ENCODE results near the gene ANXA11.
A peak's percentile ranks its signal among the peaks of the same experiment; 100 is the strongest.
"Not testable (repeated sequence)": the region's sequence is repeated elsewhere in the genome, so short reads cannot be mapped to it uniquely, and the experiment has no call there.

ANXA11 gene

DNA sequence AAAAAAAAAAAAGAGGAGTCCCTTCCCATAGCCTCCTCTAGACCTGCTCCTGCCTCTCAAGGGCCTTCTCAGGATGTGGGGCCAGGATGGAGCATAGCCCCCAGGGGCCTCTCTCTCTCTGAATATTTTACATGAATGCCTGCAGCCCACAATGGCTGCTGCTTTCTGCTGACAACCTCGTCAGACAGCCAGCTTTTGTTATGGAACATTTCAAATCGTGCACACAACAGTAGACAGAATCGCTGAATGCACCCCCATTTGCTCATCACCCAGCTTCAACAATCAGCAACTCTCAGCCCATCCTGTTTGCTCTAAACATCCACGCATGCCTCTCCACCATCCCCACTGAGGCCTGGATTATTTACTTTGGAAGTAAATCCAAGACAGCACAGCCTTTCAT lies 67.4 kb downstream of the ANXA11 start:
- H3K4me3 Mint-ChIP-seq: no peak overlapping the region
- peaks cover 3% of the 10 kb centered on the region for H3K4me1 Mint-ChIP-seq
- DNase-seq (ENCODE audit: low spot score in 2 of 2) (no peak), ATAC-seq (no peak)
- no peak overlapping the region for H3K27ac Mint-ChIP-seq
- peaks cover 9% of the 10 kb centered on the region for H3K36me3 Mint-ChIP-seq
- H3K9me3 Mint-ChIP-seq: no peaks in the 10 kb centered on the region

DNA sequence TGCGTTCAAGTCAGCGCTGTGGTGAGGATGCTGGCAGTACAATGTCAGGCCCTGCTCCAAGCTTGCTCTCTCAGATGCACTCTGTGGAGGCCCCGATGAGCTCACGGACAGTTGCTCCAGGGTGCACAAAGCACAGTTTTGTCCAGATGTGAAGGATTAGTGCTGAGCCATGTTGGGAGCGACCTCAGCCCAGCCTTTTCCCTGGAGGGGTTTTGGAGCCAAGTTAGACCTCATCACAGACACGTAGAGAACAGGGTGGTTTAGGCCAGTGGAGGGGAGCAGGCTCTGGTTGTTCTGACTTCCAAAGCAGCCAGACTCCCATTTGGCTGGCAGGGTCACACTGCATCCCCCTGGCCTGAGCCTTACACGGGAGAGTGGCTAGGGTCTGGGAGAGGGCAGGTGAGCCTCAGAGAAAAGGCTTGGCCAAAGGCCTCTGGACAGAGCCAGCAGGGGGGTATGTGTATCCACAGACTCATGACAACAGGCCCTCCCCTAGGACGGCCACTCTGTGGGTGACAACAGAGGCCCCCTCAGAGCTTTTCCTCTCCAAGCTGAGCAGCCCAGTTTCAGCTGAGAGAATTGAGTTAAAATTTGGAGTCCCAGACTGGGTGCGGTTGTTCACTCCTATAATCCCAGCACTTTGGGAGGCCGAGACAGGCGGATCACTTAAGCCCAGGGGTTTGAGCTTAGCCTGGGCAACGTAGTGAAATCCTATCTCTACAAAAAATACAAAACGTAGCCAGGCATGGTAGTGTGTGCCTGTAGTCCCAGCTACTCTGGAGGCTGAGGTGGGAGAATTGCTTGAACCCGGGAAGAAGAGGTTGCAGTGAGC lies 68.1 kb downstream of the ANXA11 start:
- no peak for DNase-seq (ENCODE audit: low spot score in 2 of 2)
- peak; percentile 32 for ATAC-seq
- H3K36me3 Mint-ChIP-seq: peaks cover 9% of the 10 kb centered on the region
- peaks cover 7% of the 10 kb centered on the region for H3K4me1 Mint-ChIP-seq
- no peak overlapping the region for H3K27ac Mint-ChIP-seq
- H3K4me3 Mint-ChIP-seq: no peak overlapping the region
- H3K9me3 Mint-ChIP-seq: no peaks in the 10 kb centered on the region

DNA sequence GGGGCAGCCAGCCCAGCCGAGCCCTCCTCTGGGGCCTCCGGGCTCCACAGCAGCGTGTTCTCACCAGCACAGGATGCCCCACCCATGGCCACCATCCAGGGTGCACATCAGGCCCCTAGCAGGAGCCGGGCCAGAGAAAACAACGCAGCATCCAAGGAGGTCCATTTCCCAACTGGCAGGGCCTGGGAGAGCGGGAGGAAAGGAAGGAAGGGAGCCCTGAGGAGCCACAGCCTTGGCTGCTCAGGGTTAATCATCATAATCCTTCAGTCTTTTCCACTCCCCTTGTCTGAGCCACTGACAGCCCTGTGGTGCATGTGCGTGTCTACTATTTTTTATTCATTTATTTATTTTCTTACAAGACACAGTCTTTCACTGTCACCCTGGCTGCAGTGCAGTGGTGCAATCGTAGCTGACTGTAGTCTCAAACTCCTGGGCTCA lies 69.2 kb downstream of the ANXA11 start:
- peaks cover under 1% of the 10 kb centered on the region for H3K36me3 Mint-ChIP-seq
- H3K4me3 Mint-ChIP-seq: no peak overlapping the region

DNA sequence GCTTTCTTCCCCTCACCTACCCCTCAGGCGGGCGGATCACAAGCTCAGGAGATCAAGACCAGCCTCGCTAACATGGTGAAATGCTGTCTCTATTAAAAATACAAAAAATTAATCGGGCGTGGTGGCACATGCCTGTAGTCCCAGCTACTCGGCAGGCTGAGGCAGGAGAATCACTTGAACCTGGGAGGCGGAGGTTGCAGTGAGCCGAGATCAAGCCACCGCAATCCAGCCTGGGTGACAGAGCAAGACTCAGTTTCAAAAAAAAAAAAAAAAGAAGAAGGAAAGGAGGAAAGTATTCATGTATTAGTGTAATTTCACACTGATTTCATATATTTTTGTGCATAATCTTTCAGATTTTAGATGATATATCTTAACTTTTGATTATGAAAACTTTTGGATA lies 71.7 kb downstream of the ANXA11 start:
- DNase-seq (ENCODE audit: low spot score in 2 of 2); H3K4me1 Mint-ChIP-seq; H3K4me3 Mint-ChIP-seq; H3K36me3 Mint-ChIP-seq; ATAC-seq; H3K9me3 Mint-ChIP-seq; H3K27ac Mint-ChIP-seq: not testable (repeated sequence)

More for the DNA sequence above, 69.2 kb downstream of the ANXA11 start:
- DNase-seq (ENCODE audit: low spot score in 2 of 2) (no peak), ATAC-seq (no peak)
- Mint-ChIP-seq H3K4me1 (peaks cover 7% of the 10 kb centered on the region), H3K27ac (no peak overlapping the region), H3K9me3 (no peaks in the 10 kb centered on the region)

DNA sequence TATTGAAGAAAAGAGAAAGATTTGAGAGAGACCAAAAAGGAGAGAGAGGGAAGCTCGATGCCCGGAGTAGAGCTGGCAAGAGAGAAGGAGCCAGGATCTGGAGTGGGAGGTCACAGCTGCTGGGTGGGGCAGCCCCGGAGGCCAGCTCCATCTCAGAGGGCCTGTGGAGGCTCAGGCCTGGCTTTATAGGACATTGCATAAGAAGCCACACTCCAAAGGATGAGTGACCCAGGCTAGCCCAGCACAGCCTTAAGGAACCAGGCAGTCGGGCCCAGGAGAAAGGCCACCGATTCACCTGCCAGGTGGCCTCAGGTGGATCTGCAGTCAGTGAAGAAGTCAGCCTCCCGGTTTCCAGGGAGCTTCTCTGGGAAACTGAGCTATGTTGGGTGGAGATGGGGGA lies 72.1 kb downstream of the ANXA11 start:
- Mint-ChIP-seq H3K9me3 (no peaks in the 10 kb centered on the region), H3K27ac (no peak overlapping the region), H3K36me3 (no peaks in the 10 kb centered on the region), H3K4me1 (peaks cover 7% of the 10 kb centered on the region), H3K4me3 (no peak overlapping the region)
- DNase-seq (ENCODE audit: low spot score in 2 of 2): no peak
- ATAC-seq: no peak

DNA sequence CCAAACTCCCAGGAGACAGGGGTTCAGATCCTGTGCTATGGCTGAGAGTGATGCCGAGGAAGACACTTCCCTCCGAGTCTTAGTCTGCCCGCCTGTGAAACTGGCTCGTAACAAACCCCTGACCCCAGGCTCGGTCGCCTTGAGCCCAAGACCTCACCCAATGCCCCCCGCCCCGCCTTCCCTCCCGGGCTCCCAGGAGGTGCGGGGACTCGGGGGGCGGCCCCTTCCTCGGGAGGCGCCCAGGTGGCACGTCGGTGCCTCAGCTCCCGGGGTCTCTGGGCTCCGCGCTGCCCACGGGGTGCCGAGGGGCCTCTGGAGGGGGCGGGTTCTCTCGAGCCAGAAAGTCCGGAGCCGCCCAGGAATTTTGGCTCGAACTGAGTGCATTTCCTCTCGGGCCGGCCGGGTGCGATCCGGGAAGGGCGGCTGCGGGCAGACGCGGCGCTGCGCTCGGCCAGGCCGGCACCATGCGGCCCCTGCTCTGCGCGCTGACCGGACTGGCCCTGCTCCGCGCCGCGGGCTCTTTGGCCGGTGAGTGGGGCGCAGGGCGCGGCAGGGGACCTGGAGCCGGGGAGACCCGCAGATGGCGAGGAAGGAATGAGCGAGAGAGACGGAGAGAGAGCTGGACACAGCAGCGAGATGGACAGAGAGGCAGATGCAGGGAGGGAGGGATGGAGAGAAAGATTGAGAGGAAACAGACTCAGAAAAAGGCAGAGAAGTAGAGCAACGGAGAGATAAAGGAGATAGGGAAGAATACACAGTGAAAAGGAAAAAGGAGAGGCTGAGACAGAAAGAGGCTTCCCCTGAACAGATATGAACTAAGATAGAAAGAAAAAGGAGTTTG lies 72.8 kb downstream of the ANXA11 start, which contains the start of gene PLAC9:
Gene PLAC9, plus strand, starts transcription at position 432 of the 841 bp plus-strand sequence. Its CDS starts 33 bp downstream, at position 465.
- no peaks in the 10 kb centered on the region for H3K36me3 Mint-ChIP-seq
- H3K4me1 Mint-ChIP-seq: peaks cover 7% of the 10 kb centered on the region
- DNase-seq (ENCODE audit: low spot score in 2 of 2) (no peak), ATAC-seq (no peak)
- no peak within 1 kb of the TSS for H3K4me3 Mint-ChIP-seq
- H3K27ac Mint-ChIP-seq: no peak within 1 kb of the TSS
- no peaks in the 10 kb centered on the region for H3K9me3 Mint-ChIP-seq

DNA sequence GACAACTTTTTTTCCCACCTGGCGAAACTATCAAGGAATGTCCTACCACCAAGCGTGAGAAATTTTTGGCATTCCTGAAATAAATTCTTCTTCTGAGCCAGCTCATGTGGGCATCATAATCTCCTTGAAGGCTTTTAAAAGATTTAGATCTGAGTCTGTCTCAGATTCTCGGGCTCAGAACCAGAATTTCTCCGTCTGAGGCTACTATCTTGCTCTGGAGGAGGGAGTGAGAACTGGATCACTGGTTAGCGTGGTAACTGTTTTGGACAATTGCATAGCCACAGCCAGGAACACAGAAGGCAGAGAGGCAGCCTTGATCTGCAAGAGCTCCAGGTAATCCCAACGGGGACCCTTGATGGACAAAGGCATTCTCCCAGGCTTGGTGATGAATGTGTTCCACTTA lies 73.8 kb downstream of the ANXA11 start:
- Mint-ChIP-seq H3K27ac (no peak overlapping the region), H3K9me3 (no peaks in the 10 kb centered on the region), H3K4me1 (peaks cover 7% of the 10 kb centered on the region), H3K36me3 (no peaks in the 10 kb centered on the region), H3K4me3 (no peak overlapping the region)
- DNase-seq (ENCODE audit: low spot score in 2 of 2) (no peak), ATAC-seq (no peak)

DNA sequence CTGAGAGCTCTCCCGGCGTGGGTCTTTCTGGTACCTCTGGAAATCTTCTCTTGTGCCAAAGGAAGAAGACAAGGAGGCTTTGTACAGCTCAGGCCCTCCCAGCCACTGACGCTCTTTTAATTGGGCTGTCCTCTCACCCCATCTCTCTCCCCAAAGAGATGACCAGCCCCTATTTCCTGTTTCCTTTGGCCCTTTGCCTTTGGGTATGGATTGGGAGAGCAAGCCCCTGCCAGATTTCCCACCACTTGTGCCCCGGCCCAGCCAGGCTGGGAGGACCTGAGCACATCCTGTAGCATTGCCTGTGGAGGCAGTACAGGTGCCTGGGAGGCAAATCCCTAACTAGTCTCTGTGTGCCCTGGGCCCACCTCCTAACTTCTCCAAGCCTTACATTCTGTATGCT lies 78.5 kb downstream of the ANXA11 start:
- H3K4me1 Mint-ChIP-seq: no peaks in the 10 kb centered on the region
- ATAC-seq (peak; percentile 42), DNase-seq (ENCODE audit: low spot score in 2 of 2) (no peak)
- H3K36me3 Mint-ChIP-seq: no peaks in the 10 kb centered on the region
- no peak overlapping the region for H3K27ac Mint-ChIP-seq
- no peak overlapping the region for H3K4me3 Mint-ChIP-seq
- H3K9me3 Mint-ChIP-seq: no peaks in the 10 kb centered on the region

DNA sequence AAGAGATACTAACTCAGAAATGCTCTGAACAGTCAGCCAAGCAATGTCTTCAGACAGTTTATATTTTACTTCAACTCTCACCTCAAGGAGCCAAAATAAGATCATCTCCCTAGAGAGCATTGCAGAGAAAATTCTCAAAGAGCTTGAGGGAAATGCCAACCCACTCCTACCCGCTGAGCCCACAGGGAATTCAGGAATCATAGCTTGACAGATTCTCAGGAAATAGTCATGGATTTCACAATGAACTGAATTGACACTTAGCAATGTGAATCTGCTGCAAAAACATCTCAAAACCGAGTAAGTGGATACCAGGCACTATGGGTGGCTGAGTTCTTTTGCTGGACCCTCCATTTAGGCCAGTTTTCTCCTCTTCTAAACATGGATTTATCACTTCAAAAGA lies 82.6 kb downstream of the ANXA11 start:
- DNase-seq (ENCODE audit: low spot score in 2 of 2) (no peak), ATAC-seq (no peak)
- H3K4me1 Mint-ChIP-seq: no peaks in the 10 kb centered on the region
- no peaks in the 10 kb centered on the region for H3K9me3 Mint-ChIP-seq
- no peak overlapping the region for H3K4me3 Mint-ChIP-seq
- H3K36me3 Mint-ChIP-seq: no peaks in the 10 kb centered on the region
- H3K27ac Mint-ChIP-seq: no peak overlapping the region

DNA sequence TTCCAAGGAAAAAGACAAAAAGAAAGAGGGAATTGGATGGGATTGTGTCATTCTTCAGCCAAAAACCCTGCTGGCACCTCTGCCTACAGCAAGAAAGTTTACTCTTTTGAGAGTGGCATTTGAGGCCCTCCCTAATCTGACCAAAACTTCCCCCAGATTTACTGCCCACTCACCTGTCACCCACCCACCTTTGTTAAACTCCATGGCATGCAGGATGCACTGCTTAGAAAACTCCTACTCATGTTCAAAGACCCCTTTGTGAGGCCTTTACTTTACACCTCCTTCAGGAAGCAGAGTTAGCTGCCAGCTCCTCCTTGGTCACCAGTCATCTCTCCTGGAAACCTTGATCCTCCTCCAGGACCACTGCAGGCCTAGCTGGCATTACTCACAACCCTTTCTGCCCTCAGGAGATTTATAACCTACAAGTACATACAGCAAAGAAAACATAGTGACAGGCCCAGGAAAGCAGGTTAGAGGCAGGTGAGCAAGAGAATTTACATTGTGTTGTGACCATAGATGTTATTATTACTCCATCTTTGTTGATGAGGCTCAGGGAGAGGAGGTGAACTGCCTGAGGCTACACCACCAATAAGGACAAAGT lies 83.1 kb downstream of the ANXA11 start:
- no peak for DNase-seq (ENCODE audit: low spot score in 2 of 2)
- ATAC-seq: no peak
- Mint-ChIP-seq H3K36me3 (no peaks in the 10 kb centered on the region), H3K4me1 (no peaks in the 10 kb centered on the region), H3K4me3 (no peak overlapping the region), H3K9me3 (no peaks in the 10 kb centered on the region), H3K27ac (no peak overlapping the region)

DNA sequence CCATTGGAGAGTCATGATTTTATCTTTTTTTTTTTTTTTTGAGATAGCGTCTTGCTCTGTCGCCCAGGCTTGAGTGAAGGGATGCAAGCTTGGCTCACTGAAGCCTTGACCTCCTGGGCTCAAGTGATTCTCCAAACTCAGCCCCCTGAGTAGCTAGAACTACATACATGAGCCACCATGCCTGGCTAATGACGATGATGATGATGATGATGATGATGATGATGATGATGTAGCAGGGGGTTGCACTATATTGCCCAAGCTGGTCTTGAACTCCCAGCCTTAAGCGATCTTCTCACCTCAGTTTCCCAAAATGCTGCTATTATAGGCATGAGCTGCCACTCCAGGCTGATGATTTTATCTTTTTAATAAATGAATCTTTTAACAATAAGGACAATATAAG lies 86.7 kb downstream of the ANXA11 start:
- no peak for DNase-seq (ENCODE audit: low spot score in 2 of 2)
- no peak overlapping the region for H3K27ac Mint-ChIP-seq
- no peak overlapping the region for H3K4me3 Mint-ChIP-seq
- H3K36me3 Mint-ChIP-seq: no peaks in the 10 kb centered on the region
- H3K9me3 Mint-ChIP-seq: no peaks in the 10 kb centered on the region
- ATAC-seq: no peak
- H3K4me1 Mint-ChIP-seq: no peaks in the 10 kb centered on the region

DNA sequence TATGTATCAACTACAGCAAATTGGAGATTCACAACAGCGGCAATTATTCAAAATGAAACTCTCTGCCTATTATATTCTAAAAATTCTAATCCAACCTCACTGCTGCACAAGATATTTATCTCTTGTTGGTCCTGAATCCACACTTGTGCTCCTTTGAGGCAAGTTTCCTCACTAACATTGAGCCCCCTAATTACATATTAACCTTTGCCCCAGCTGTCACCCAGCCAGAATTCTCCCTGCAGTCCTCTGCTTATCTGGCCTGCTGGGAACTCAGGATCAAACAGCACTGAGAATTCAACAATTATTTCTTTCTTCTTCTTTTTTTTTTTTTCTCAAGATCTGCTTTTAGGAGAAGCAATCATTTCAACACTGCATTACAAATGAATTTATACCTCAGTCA lies 94.4 kb downstream of the ANXA11 start:
- ATAC-seq (no peak), DNase-seq (ENCODE audit: low spot score in 2 of 2) (no peak)
- peaks cover 6% of the 10 kb centered on the region for H3K4me1 Mint-ChIP-seq
- no peak overlapping the region for H3K27ac Mint-ChIP-seq
- peak overlapping the region; percentile 53 for H3K4me3 Mint-ChIP-seq
- peaks cover 8% of the 10 kb centered on the region for H3K9me3 Mint-ChIP-seq
- H3K36me3 Mint-ChIP-seq: no peaks in the 10 kb centered on the region

DNA sequence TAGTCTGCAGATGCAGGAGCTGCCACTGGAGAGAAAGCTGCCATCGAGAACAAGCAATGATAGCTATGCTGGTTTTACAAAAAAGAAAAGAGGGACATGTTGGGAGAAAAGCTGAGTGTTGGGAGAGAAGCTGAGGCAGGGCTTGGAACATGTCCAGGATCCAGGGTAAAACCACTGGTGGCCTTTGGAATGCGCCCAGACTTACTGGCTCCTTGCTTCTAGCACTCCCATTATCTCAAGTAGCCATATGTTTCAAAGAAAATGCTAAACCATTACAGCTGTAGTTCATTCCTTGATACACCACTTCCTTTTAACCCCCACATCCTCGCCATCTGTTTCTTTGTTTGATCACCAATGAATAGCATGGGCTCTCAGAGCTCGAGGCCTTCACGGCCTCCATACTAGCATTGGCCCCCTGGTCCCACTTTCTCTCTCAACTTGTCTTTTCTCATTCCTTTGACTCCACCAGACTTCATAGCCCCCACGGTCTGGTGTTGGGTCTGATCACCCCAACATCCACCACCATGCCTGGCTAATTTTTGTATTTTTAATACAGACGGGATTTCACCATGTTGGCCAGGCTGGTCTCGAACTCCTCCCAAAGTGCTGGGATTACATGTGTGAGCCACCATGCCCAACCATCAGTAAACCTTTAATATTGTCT lies 96.6 kb downstream of the ANXA11 start:
- DNase-seq (ENCODE audit: low spot score in 2 of 2): no peak
- no peak for ATAC-seq
- peaks cover 6% of the 10 kb centered on the region for H3K4me1 Mint-ChIP-seq
- H3K27ac Mint-ChIP-seq: no peak overlapping the region
- no peak overlapping the region for H3K4me3 Mint-ChIP-seq
- peaks cover 8% of the 10 kb centered on the region for H3K9me3 Mint-ChIP-seq
- no peaks in the 10 kb centered on the region for H3K36me3 Mint-ChIP-seq

DNA sequence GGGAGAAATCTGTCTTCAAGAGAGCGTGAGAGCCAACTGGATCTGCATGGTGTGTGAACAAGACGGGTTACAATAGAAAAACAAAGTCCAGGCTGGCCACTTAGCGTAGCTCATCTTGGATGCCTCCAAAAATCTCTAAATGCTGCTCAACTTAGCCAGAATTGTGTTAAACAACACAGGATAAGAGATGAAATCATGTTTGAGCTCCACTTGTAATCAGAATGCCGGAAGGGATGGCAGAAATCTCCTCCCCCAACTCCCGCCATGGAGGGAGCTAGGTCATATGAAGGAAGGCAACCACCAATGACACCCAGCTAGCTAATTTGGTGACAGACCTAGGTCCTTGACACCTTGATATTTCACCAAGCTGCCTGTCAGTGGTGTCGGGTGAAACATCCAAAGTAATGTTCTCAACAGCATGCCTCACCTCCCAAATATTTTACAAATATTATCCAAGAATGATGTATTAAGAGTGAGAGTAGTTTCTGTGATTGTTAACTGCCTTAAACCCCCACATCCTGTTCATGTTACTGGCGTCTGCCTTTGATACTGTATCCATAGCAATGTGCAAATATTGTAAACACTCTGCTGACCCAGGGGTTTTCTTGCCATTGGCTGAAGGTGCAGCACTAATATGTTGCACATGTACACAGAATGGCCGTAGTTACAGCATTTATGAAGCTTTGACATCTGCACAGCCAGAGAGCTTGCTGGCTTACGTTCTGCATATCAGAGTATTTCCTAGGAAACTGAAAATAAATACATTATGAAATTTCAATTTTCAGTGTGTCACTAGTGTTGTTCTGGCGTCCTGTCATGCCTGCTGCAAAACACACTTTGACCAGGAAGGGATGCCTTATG lies 101.0 kb downstream of the ANXA11 start:
- no peaks in the 10 kb centered on the region for H3K36me3 Mint-ChIP-seq
- H3K4me3 Mint-ChIP-seq: no peak overlapping the region
- no peak for DNase-seq (ENCODE audit: low spot score in 2 of 2)
- ATAC-seq: peak; percentile 70
- H3K4me1 Mint-ChIP-seq: peaks cover 6% of the 10 kb centered on the region
- no peak overlapping the region for H3K27ac Mint-ChIP-seq
- H3K9me3 Mint-ChIP-seq: peaks cover 8% of the 10 kb centered on the region

Measured in stimulated activated effector memory CD8-positive, alpha-beta T cell treated with anti-CD3 and anti-CD28 coated beads, Interleukin-12 subunit alpha, Interleukin-12 subunit beta, amount 100 ng/mL, for 72 hours (primary cell).